Measurements from ENCODE around the gene FAM120A.

GRCh38 chr9:93492327-93492726 lies 40.8 kb downstream of the FAM120A start:
- TF ChIP-seq, protein P1, sequence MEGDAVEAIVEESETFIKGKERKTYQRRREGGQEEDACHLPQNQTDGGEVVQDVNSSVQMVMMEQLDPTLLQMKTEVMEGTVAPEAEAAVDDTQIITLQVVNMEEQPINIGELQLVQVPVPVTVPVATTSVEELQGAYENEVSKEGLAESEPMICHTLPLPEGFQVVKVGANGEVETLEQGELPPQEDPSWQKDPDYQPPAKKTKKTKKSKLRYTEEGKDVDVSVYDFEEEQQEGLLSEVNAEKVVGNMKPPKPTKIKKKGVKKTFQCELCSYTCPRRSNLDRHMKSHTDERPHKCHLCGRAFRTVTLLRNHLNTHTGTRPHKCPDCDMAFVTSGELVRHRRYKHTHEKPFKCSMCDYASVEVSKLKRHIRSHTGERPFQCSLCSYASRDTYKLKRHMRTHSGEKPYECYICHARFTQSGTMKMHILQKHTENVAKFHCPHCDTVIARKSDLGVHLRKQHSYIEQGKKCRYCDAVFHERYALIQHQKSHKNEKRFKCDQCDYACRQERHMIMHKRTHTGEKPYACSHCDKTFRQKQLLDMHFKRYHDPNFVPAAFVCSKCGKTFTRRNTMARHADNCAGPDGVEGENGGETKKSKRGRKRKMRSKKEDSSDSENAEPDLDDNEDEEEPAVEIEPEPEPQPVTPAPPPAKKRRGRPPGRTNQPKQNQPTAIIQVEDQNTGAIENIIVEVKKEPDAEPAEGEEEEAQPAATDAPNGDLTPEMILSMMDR (IDR thresholded peaks at IDR 0.05 in 2 of 3, conservative IDR thresholded peaks at IDR 0.05 in 1 of 3; ENCODE audit: insufficient read depth in 2 of 3, low read depth in 1 of 3, low read length in 3 of 3), result no peak
- TF ChIP-seq KLF6 (CRISPR knock-in tag; IDR thresholded peaks at IDR 0.05; ENCODE audit: borderline replicate concordance), result no peak
- TF ChIP-seq, protein P2, sequence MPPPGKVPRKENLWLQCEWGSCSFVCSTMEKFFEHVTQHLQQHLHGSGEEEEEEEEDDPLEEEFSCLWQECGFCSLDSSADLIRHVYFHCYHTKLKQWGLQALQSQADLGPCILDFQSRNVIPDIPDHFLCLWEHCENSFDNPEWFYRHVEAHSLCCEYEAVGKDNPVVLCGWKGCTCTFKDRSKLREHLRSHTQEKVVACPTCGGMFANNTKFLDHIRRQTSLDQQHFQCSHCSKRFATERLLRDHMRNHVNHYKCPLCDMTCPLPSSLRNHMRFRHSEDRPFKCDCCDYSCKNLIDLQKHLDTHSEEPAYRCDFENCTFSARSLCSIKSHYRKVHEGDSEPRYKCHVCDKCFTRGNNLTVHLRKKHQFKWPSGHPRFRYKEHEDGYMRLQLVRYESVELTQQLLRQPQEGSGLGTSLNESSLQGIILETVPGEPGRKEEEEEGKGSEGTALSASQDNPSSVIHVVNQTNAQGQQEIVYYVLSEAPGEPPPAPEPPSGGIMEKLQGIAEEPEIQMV (tag; conservative IDR thresholded peaks at IDR 0.05; ENCODE audit: low read depth), result no peak
- TF ChIP-seq, protein P3, sequence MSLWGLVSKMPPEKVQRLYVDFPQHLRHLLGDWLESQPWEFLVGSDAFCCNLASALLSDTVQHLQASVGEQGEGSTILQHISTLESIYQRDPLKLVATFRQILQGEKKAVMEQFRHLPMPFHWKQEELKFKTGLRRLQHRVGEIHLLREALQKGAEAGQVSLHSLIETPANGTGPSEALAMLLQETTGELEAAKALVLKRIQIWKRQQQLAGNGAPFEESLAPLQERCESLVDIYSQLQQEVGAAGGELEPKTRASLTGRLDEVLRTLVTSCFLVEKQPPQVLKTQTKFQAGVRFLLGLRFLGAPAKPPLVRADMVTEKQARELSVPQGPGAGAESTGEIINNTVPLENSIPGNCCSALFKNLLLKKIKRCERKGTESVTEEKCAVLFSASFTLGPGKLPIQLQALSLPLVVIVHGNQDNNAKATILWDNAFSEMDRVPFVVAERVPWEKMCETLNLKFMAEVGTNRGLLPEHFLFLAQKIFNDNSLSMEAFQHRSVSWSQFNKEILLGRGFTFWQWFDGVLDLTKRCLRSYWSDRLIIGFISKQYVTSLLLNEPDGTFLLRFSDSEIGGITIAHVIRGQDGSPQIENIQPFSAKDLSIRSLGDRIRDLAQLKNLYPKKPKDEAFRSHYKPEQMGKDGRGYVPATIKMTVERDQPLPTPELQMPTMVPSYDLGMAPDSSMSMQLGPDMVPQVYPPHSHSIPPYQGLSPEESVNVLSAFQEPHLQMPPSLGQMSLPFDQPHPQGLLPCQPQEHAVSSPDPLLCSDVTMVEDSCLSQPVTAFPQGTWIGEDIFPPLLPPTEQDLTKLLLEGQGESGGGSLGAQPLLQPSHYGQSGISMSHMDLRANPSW (CRISPR knock-in tag; IDR thresholded peaks at IDR 0.05), result no peak
- TF ChIP-seq U2AF1 (optimal IDR thresholded peaks at IDR 0.05; ENCODE audit: low read depth, low read length), result no peak
